Measurements from ENCODE around the gene SPATS2L.

GRCh38 chr2:200414367-200414766 lies 107.9 kb downstream of the SPATS2L start:
- no peak for TF ChIP-seq CTCF (IDR thresholded peaks at IDR 0.05; ENCODE audit: low read length)
- TF ChIP-seq EZH2 (optimal IDR thresholded peaks at IDR 0.05; ENCODE audit: low read depth, low read length) = no peak

All from MM.1S (cell line).